G401 (cell line): ENCODE results near the gene LIPC. TPM values are rescaled to one million over a fixed set of nuclear protein-coding genes. Genes with fewer than 3 reads are reported as not detected.
"Not testable (repeated sequence)": the region's sequence is repeated elsewhere in the genome, so short reads cannot be mapped to it uniquely, and the experiment has no call there.

Experiments
- DNase-seq: peaks from one replicate; pipeline ENCODE4 v3.0.0-alpha.2; 2015; ENCODE audit warnings: low spot score
- in situ Hi-C: cut with HindIII; loops from 2 replicates; pipeline ENCODE4 v1.10.0; 2016; ENCODE audit warnings: low sequenced_read_pairs, mixed read lengths
- total RNA-seq: library from RNA; depleted of rRNA; stranded (reverse); fragments of >200 nt; shearing (Covaris generic); gene quantifications from 2 replicates; pipeline ENCODE4 v1.2.3, GENCODE V29; 2014

The LIPC gene
- total RNA-seq, 1 experiment from 2014 or later, result not detected

GRCh38 chr15:58584789-58585461 is 153.1 kb downstream of the LIPC start:
- in situ Hi-C loops, result no loop called here
- no peak for DNase-seq

- in situ Hi-C loops, result no loop called here
- no peak for DNase-seq
Observed at GRCh38 chr15:58585693-58586443, 154.1 kb downstream of the LIPC start.

DNA sequence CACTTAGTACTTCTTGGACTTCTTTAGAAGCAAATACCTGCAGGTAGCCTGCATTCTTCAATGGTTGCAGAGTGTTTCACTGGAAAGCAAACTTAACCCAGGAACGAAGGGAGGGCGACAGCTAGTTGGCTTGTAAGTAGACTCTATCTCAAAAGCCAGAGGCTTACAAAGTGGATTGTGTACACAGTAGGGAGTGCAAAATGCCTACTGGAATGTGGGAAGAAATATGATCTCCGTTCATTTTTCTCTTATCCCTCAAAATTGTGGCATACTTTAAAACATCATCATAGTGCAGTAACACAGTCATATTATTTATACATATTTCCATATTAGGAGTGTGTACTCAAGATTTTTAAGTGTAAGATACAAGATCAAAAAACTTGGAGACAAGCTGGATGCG is 155.7 kb downstream of the LIPC start:
- in situ Hi-C loops, result no loop called here
- no peak for DNase-seq

DNA sequence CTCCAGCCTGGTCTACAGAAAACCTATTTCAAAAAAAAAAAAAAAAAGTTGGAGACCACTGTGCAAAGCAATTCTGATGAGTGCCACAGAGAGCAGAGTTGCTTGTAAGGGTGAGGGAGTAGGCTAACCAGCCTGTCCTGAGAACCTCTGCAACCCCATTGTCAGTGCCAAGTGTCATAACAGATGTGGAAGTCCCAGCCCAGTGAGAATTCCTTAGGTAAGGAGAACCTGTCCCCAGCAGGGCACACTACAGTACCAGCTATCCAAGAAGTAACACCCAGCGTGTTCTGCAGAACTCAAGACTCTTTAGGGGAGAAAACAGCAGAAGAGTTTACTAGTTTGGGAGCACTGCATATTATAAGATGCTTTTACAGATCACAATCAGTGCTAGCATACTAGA is 156.3 kb downstream of the LIPC start:
- in situ Hi-C loops, result no loop called here
- no peak for DNase-seq

DNA sequence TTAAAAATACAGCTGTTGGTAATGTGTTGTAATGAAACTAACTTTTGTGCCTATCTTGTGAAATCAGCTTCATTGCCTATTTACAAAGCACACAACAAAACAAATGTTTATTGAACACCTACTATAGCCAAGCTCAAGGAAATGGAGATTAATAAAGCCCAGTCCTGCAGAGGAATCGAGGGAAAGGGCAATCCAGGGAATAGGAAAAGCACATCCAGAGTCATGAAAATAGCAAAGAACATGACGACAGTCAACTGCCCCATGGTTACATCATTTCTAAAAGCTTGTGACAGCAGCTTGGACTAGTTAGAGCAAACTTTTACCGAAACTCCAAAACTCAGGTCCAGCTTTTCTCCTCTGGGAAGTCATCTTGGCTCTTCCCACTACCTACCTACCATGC is 157.3 kb downstream of the LIPC start:
- in situ Hi-C loops, result no loop called here
- no peak for DNase-seq

GRCh38 chr15:58590236-58590635 is 158.4 kb downstream of the LIPC start:
- in situ Hi-C loops, result no loop called here

GRCh38 chr15:58590926-58591325 is 159.1 kb downstream of the LIPC start:
- in situ Hi-C loops, result no loop called here
- DNase-seq, result no peak

More at GRCh38 chr15:58590236-58590635, 158.4 kb downstream of the LIPC start:
- no peak for DNase-seq

DNA sequence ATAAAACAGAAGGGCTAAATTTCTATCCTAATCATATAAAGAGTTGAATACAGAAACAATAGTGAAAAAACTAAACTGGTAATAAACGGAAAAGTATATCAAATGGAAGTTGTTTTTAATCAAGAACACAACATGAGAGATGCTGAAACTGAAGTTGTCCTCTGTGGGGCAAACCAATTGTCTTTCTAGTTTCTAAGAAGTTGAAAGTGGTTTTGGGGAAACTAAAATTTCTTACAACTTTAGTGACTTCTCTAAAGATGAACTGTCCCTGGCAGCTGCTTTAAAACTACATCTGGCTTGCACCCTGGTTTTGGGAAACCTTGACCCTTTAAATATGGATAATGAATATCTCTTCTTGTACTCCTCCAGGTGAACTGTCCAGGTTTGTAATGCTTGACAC is 162.1 kb downstream of the LIPC start:
- DNase-seq, result no peak
- in situ Hi-C loops, result no loop called here

GRCh38 chr15:58594898-58595297 is 163.1 kb downstream of the LIPC start:
- in situ Hi-C loops, result no loop called here
- DNase-seq, result no peak

DNA sequence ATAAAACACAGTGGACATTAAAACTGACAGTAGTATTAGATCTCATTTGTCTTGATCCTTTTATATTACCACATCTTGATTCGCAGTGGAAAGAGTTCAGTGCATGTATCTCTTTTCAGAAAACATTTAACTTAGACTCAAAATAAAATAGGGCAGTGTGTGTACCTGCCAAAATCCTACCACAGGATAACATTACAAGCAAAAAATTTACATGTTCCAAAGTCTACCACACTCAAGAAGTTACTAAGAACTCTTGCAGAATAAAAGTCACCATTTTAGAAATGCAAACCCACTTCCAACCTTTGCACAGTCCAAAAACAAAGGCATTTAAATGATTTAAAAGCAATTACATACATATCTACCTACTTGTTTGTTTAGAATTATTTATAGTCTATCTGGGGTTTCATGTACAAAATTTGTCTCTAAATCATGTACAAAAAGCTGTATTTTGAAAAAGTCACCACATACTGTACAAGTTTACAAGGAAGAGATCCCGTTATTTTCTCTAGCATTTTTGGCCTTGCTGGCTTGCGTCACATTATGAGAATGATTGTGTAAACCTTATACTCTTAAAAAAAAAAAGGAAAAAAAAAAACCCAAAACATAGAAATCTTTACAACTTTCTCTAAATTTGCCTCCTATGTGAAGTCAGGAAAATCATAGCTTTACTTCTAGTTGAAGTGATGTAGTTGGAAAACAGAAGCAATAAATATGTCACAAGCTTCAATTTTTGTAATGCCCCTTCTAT is 163.9 kb downstream of the LIPC start:
- in situ Hi-C loops, result no loop called here

GRCh38 chr15:58597943-58598828 is 166.4 kb downstream of the LIPC start:
- in situ Hi-C loops, result no loop called here
- no peak for DNase-seq

More for the DNA sequence above, 163.9 kb downstream of the LIPC start:
- DNase-seq, result no peak

DNA sequence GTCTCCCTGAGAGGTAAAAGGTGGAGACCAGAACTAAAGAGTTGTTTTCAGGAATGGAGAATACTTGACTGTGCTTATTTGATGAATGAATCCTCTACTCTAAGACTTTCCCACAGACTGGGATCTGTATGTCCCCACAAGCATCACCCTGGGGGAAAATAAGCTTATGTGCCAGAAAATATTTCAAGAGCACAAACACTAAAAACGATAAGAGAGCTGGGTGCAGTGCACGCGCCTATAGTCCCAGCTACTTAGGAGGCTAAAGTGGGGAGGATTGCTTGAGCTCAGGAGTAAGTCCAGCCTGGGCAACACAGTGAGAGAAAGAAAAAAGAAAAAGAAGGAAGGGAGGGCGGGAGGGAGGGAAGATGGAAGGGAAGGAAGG is 167.0 kb downstream of the LIPC start:
- in situ Hi-C loops, result no loop called here
- no peak for DNase-seq

DNA sequence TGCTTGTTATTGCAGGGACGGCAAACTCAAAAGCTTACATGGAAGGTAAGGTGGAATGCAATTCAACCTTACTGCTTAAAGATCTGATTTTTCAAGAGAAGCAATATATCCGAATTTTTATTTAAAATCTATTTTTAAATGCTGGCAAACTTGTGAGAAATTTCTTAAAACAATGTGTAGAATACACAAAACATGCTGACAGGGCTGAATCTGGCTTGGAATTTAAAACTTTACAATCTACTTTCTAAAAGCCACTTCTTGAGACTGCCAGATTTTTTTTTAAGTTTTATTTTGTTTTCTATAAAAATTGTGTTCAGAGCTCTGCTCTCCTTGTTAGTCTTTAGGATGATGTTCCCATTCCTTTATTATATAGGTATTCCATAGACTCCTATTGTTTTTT is 171.0 kb downstream of the LIPC start:
- in situ Hi-C loops, result no loop called here
- DNase-seq, result no peak

- DNase-seq, in situ Hi-C loops: not testable (repeated sequence)
Observed at GRCh38 chr15:58603927-58604326, 172.1 kb downstream of the LIPC start.

DNA sequence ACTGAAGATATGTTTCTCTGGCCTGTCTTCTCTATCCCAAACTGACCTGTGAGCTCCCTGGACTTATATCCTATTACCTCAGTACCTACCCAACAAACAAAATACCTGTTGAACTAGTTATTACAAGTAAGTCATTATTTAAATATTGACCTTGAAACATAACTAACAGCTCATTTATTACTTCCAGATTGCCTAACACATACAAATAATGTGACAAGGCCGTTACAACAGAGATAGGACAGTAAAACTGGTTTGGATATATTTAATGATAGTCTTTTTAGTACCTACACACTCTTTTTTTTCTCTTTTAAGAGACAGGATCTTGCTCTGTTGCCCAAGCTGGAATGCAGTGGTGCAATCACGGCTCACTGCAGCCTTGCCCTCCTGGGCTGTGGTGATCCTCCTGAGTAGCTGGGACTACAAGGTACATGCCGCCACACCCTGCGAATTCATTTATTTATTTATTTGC is 172.7 kb downstream of the LIPC start:
- in situ Hi-C loops, result no loop called here

GRCh38 chr15:58605931-58606530 is 174.2 kb downstream of the LIPC start:
- DNase-seq, result no peak
- in situ Hi-C loops, result no loop called here

More for the DNA sequence above, 172.7 kb downstream of the LIPC start:
- DNase-seq, result no peak

GRCh38 chr15:58606577-58607080 is 174.8 kb downstream of the LIPC start:
- in situ Hi-C loops, result no loop called here
- no peak for DNase-seq

DNA sequence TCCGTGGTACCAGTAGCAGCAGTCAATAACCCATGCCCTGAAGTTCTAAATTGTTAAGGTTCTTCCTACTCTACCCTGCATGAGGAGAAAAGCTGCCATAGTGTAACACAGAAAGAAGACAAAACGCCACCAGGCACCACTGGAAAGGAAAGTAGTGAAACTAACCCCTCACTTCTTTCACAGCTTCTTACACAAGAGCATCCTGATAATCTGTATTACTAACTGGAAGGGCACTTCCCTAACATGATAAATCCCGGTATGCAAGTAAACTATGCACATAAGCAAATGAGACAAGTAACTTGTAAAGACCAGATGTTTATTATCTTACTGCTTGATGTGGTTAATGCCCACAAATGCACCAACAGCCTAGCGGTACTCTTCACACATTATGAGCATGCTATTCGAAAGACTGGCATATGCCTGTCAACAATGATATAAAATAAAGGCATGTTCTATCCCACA is 176.4 kb downstream of the LIPC start:
- DNase-seq, result no peak
- in situ Hi-C loops, result no loop called here
